Measurements from ENCODE around the gene RTP5.
"Not testable (repeated sequence)": the region's sequence is repeated elsewhere in the genome, so short reads cannot be mapped to it uniquely, and the experiment has no call there.

Gene RTP5

GRCh38 chr2:241922816-241923601 lies 53.5 kb downstream of the RTP5 start:
- DNase-seq (ENCODE audit: low read depth in 2 of 2) = not testable (repeated sequence)

Data from activated CD8-positive, alpha-beta memory T cell treated with anti-CD3 and anti-CD28 coated beads for 4 hours (primary cell).